NCI-H1436 treated with DMSO at 0.1 percent for 48 hours (cell line): ENCODE results near the gene TMEM116.

Experiments used
- DNase-seq: peaks from one replicate; lab custom pipeline; 2025; lab: John Stamatoyannopoulos, UW

TMEM116 gene

GRCh38 chr12:111893287-111893686, 119.7 kb downstream of the TMEM116 start:
- DNase-seq, result no peak

GRCh38 chr12:111887926-111888745, 124.8 kb downstream of the TMEM116 start:
- DNase-seq, result no peak

GRCh38 chr12:111886662-111887545, 126.1 kb downstream of the TMEM116 start:
- no peak for DNase-seq

GRCh38 chr12:111881716-111882115, 131.2 kb downstream of the TMEM116 start:
- DNase-seq, result no peak
